OCI-LY3 (cell line): ENCODE measurements around the gene VAMP7.

ENCODE experiments used
- EZH2phosphoT487 ChIP-seq: fragments of 200-600 bp; shearing (Covaris generic); IDR thresholded peaks from 2 replicates; pipeline ENCODE4 v1.6.1; 2018; ENCODE audit warnings: antibody characterized with exemption, mixed run types, low read depth
- TF ChIP-seq, protein P1 (sequence below): fragments of 200-600, 300-600 bp; sonication (generic); IDR thresholded peaks from 2 replicates; pipeline ENCODE4 v1.5.1; 2014; ENCODE audit warnings: antibody characterized with exemption, low read length, low read depth

DNA sequence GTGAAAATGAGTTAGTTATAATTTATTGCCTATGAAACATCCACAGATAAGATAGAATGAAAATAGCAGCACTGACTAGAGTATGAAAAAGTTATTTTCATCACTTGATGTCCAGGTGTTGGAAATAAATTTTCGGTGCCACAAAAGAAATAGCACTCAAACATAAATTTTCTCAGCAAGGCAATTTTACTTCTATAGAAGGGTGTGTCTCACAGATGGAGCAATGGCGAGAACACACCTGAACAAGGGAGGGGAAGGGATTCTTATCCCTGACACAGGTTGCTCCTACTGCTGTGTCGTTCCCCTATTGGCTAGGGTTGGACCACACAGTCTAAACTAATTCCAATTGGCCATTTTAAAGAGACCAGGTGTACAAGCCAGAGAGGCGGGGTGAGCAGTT is 13.3 kb upstream of the VAMP7 start:
- TF ChIP-seq, protein P1, sequence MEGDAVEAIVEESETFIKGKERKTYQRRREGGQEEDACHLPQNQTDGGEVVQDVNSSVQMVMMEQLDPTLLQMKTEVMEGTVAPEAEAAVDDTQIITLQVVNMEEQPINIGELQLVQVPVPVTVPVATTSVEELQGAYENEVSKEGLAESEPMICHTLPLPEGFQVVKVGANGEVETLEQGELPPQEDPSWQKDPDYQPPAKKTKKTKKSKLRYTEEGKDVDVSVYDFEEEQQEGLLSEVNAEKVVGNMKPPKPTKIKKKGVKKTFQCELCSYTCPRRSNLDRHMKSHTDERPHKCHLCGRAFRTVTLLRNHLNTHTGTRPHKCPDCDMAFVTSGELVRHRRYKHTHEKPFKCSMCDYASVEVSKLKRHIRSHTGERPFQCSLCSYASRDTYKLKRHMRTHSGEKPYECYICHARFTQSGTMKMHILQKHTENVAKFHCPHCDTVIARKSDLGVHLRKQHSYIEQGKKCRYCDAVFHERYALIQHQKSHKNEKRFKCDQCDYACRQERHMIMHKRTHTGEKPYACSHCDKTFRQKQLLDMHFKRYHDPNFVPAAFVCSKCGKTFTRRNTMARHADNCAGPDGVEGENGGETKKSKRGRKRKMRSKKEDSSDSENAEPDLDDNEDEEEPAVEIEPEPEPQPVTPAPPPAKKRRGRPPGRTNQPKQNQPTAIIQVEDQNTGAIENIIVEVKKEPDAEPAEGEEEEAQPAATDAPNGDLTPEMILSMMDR = no peak
- TF ChIP-seq EZH2phosphoT487 = no peak
